HUES64 (cell line): Measurements from ENCODE around the gene SCYL2.
"Not testable (repeated sequence)": the region's sequence is repeated elsewhere in the genome, so short reads cannot be mapped to it uniquely, and the experiment has no call there.

Experiments
- H3K27ac ChIP-seq: 2 replicates; pipeline ENCODE4 v1.7.0; 2013; ENCODE audit warnings: low read depth, low read length, inconsistent platforms
- H3K27me3 ChIP-seq: 2 replicates; pipeline ENCODE4 v1.6.1; 2013; ENCODE audit warnings: mild to moderate bottlenecking, low read length; ENCODE audit not compliant: insufficient read depth
- H3K36me3 ChIP-seq: 2 replicates; pipeline ENCODE4 v1.6.1; 2013; ENCODE audit warnings: mild to moderate bottlenecking, low read length; ENCODE audit not compliant: insufficient read depth
- H3K4me1 ChIP-seq: 2 replicates; pipeline ENCODE4 v1.6.1; 2013; ENCODE audit warnings: mild to moderate bottlenecking, low read length, moderate library complexity; ENCODE audit not compliant: insufficient read depth
- H3K4me3 ChIP-seq: 2 replicates; pipeline ENCODE4 v1.5.1; 2013; ENCODE audit warnings: mild to moderate bottlenecking, low read length, moderate library complexity
- H3K9ac ChIP-seq: 2 replicates; pipeline ENCODE4 v1.6.1; 2013; ENCODE audit warnings: mild to moderate bottlenecking, low read depth, low read length
- H3K9me3 ChIP-seq: 2 replicates; pipeline ENCODE4 v1.6.1; 2013; ENCODE audit warnings: low read depth, low read length; ENCODE audit not compliant: insufficient read depth
- WGBS: fragments of 150-250, 120-280 bp; methylation state at CpG from one replicate; pipeline ENCODE4 v1.1.7; 2013; ENCODE audit warnings: missing lambda C conversion rate; 5-methylcytosine and 5-hydroxymethylcytosine counted together

SCYL2 gene

GRCh38 chr12:100329800-100330199 lies 62.8 kb downstream of the SCYL2 start:
- Histone ChIP-seq H3K4me1 (peaks cover 10% of the 10 kb centered on the region; the same call in 1 of the 2 replicates), H3K27me3 (no peaks in the 10 kb centered on the region), H3K36me3 (peaks cover 83% of the 10 kb centered on the region), H3K4me3 (no peak overlapping the region), H3K9me3 (no peaks in the 10 kb centered on the region), H3K9ac (no peak overlapping the region), H3K27ac (no peak overlapping the region)
- WGBS = 98% methylated on average over 2 of the region's 2 CpGs

DNA sequence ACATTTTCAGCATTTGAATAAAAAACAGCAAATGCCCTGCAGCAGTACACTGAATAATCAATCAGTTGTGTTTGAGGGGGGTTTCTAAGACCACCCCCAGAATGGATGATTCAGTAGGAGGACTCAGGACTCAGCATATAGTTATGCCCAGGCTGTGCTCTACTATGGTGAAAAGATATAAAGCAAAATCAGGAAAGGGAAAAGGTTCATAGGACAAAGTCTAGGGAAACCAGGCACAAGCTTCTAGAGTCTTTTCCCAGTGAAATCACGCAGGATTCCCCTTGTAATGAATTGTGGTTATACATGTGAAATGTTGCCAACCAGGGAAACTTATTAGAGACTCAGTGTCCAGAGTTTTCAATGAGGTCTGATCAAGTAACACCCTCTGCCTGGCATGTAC lies 64.9 kb downstream of the SCYL2 start:
- no peaks in the 10 kb centered on the region for H3K27me3 ChIP-seq
- H3K4me1 ChIP-seq = no peaks in the 10 kb centered on the region
- WGBS = 89% methylated on average over 1 of the region's 1 CpG
- H3K4me3 ChIP-seq = no peak overlapping the region
- H3K9ac ChIP-seq = no peak overlapping the region
- H3K9me3 ChIP-seq = no peaks in the 10 kb centered on the region
- H3K27ac ChIP-seq = no peak overlapping the region
- H3K36me3 ChIP-seq = peaks cover 86% of the 10 kb centered on the region

DNA sequence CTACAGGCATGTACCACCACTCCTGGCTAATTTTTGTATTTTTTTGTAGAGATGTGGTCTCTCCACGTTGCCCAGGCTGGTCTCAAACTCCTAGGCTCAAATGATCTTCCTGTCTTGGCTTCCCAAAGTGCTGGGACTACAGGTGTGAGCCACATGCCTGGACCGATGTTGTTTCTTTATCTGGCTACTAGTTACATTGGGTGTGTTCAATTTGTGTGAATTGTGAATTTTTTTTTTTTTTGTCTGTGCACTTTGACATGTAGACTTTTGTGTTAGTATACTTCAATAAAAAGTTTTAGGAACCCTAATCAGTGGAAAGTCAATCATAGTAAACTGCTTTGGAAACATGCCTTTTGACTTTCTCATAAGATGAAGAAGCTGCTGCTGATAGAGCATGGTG lies 65.9 kb downstream of the SCYL2 start:
- H3K27ac ChIP-seq = no peak overlapping the region
- H3K4me3 ChIP-seq = no peak overlapping the region
- WGBS = 90% methylated on average over 2 of the region's 2 CpGs
- H3K27me3 ChIP-seq = no peaks in the 10 kb centered on the region
- H3K4me1 ChIP-seq = no peaks in the 10 kb centered on the region
- no peaks in the 10 kb centered on the region for H3K9me3 ChIP-seq
- H3K9ac ChIP-seq = no peak overlapping the region
- peaks cover 90% of the 10 kb centered on the region for H3K36me3 ChIP-seq

GRCh38 chr12:100337299-100337698 lies 70.3 kb downstream of the SCYL2 start:
- Histone ChIP-seq H3K36me3 (peaks cover 75% of the 10 kb centered on the region), H3K4me3 (no peak overlapping the region)
- WGBS = 96% methylated on average over 2 of the region's 3 CpGs

GRCh38 chr12:100337727-100338126 lies 70.8 kb downstream of the SCYL2 start:
- H3K9me3 ChIP-seq = no peaks in the 10 kb centered on the region
- H3K36me3 ChIP-seq = peaks cover 74% of the 10 kb centered on the region
- H3K27me3 ChIP-seq = no peaks in the 10 kb centered on the region
- 0 out of 2 replicates have a peak, but pooled peaks cover 3% of the 10 kb centered on the region for H3K4me1 ChIP-seq
- no peak overlapping the region for H3K9ac ChIP-seq
- no peak overlapping the region for H3K27ac ChIP-seq
- H3K4me3 ChIP-seq = no peak overlapping the region

More at GRCh38 chr12:100337299-100337698, 70.3 kb downstream of the SCYL2 start:
- Histone ChIP-seq H3K4me1 (0 out of 2 replicates have a peak, but pooled peaks cover 3% of the 10 kb centered on the region), H3K27ac (no peak overlapping the region), H3K9me3 (no peaks in the 10 kb centered on the region), H3K27me3 (no peaks in the 10 kb centered on the region), H3K9ac (no peak overlapping the region)

DNA sequence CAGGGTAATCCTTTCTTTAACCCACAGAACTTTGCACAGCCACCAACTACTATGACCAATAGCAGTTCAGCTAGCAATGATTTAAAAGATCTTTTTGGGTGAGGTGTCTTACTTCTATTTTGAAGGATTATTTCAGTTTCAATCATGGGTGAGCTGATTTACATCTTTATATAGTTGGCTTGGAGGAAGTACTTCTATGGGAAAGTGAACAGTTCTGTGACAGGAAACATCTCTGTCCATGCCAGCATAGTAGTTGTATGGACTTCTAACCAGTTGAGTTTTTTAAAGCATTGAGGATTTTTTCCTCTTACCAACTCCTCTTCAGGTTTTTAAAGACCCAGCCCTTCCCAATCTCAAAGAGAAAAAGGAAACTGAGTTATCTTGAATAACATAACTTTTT lies 72.1 kb downstream of the SCYL2 start:
- H3K36me3 ChIP-seq = peaks cover 63% of the 10 kb centered on the region
- no peaks in the 10 kb centered on the region for H3K9me3 ChIP-seq
- H3K4me1 ChIP-seq = 0 out of 2 replicates have a peak, but pooled peaks cover 3% of the 10 kb centered on the region
- no peaks in the 10 kb centered on the region for H3K27me3 ChIP-seq
- no peak overlapping the region for H3K4me3 ChIP-seq
- no peak overlapping the region for H3K9ac ChIP-seq
- no peak overlapping the region for H3K27ac ChIP-seq

- H3K27ac ChIP-seq, H3K4me3 ChIP-seq, H3K9me3 ChIP-seq, H3K4me1 ChIP-seq, H3K27me3 ChIP-seq, H3K9ac ChIP-seq: not testable (repeated sequence)
- peaks cover 25% of the 10 kb centered on the region for H3K36me3 ChIP-seq
- 85% methylated on average over 2 of the region's 2 CpGs for WGBS
Measured at GRCh38 chr12:100342897-100343296, 75.9 kb downstream of the SCYL2 start.

DNA sequence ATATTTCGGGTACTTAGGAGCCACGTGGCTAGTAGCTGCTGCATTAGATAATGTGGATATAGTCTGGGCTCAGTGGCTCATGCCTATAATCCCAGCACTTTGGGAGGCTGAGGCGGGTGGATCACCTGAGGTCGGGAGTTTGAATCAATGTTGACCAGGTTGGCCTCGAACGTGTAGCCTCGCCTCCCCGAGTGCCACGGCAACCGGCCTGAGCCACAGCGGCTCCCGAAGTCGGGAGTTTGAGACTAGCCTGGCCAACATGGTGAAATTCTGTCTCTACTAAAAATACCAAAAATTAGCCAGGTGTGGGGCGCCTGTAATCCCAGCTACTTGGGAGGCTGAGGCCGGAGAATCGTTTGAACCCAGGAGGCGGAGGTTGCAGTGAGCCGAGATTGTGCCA lies 77.4 kb downstream of the SCYL2 start:
- not testable (repeated sequence) for H3K27me3 ChIP-seq, H3K9me3 ChIP-seq, H3K9ac ChIP-seq, H3K27ac ChIP-seq, H3K4me3 ChIP-seq, H3K4me1 ChIP-seq
- peaks cover 11% of the 10 kb centered on the region for H3K36me3 ChIP-seq
- 96% methylated on average over 18 of the region's 18 CpGs for WGBS

GRCh38 chr12:100345020-100345767 lies 78.2 kb downstream of the SCYL2 start:
- 0 out of 2 replicates have a peak, but pooled peaks cover 3% of the 10 kb centered on the region for H3K36me3 ChIP-seq
- 0 out of 2 replicates have a peak, but pooled peaks cover 3% of the 10 kb centered on the region for H3K4me1 ChIP-seq
- H3K4me3 ChIP-seq = no peak overlapping the region
- H3K27me3 ChIP-seq = no peaks in the 10 kb centered on the region
- no peak overlapping the region for H3K27ac ChIP-seq
- H3K9ac ChIP-seq = no peak overlapping the region
- H3K9me3 ChIP-seq = no peaks in the 10 kb centered on the region
- 91% methylated on average over 1 of the region's 1 CpG for WGBS

- Histone ChIP-seq H3K9ac (no peak overlapping the region), H3K9me3 (no peaks in the 10 kb centered on the region), H3K27ac (no peak overlapping the region), H3K4me1 (no peaks in the 10 kb centered on the region), H3K36me3 (no peaks in the 10 kb centered on the region), H3K27me3 (no peaks in the 10 kb centered on the region), H3K4me3 (no peak overlapping the region)
- WGBS = 94% methylated on average over 3 of the region's 3 CpGs
Measured at GRCh38 chr12:100346660-100347059, 79.7 kb downstream of the SCYL2 start.

DNA sequence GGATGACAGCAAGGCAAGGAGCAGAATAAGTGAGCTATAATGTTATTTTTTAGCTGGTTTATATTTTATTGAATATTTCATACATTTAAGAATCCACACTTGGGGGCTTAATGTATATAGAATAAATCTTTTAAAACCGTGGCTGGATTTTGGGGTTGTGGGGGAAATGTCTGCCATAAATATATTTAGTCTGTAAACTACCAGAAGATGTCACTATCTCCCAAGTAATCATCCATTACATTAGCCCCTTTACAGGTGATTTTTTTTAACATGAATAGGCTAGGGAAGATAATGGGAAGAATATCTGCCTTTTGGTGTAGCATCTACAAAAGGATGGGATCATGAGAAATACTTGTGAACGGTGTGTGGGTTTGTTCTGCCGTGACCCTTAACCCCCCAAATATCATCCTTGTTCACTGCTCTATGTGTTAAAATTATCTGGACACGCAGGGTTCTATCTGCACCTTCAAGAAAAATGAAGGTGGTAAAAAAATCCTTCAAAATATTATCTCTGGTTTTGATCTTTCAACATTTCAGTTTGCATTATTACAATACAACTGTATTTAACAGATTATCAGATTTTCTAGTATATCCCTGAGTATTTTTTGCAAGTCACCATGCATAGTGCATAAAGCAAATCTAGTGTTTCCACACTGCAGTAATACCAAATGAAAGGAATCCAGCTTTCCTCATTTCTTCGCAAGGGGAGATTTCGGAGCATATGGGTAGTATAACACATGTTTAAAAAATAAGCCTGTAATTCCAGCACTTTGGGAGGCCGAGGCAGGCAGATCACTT lies 81.9 kb downstream of the SCYL2 start:
- no peaks in the 10 kb centered on the region for H3K36me3 ChIP-seq
- 94% methylated on average over 4 of the region's 7 CpGs for WGBS
- H3K9me3 ChIP-seq = no peaks in the 10 kb centered on the region
- no peak overlapping the region for H3K27ac ChIP-seq
- H3K4me1 ChIP-seq = no peaks in the 10 kb centered on the region
- H3K27me3 ChIP-seq = no peaks in the 10 kb centered on the region
- H3K4me3 ChIP-seq = no peak overlapping the region
- no peak overlapping the region for H3K9ac ChIP-seq
